H1 (cell line): Measurements from ENCODE around the gene SLC25A52. TPM values are rescaled to one million over a fixed set of nuclear protein-coding genes. Genes with fewer than 3 reads are reported as not detected.

Source experiments
- CTCF ChIA-PET: fragments of 300-600 bp; sonication (Branson Sonifier 250); formaldehyde crosslinking; loops from one replicate; lab custom pipeline; 2021; ENCODE audit not compliant: partially characterized antibody; lab: Charles Lee
- POLR2A ChIA-PET: fragments of 300-600 bp; sonication (Branson Sonifier 250); formaldehyde crosslinking; loops from one replicate; lab custom pipeline; 2021; ENCODE audit warnings: inconsistent platforms; ENCODE audit not compliant: partially characterized antibody; lab: Charles Lee
- DNase-seq, 2 experiments: peaks; one replicate each; pipeline versions ENCODE4 v3.0.0 to v3.0.0-alpha.2; 2010 to 2022; ENCODE audit warnings: low spot score in 2 of 2, low read depth in 1 of 2, mixed read lengths in 1 of 2
- FAIRE-seq: peaks from 2 replicates; lab custom pipeline; 2011; peaks lifted over from hg19 to GRCh38; lab: Jason Lieb, UNC
- H2AFZ ChIP-seq: 2 replicates; pipeline ENCODE4 v1.8.1; 2012; ENCODE audit warnings: low read length, inconsistent platforms
- H2AK5ac ChIP-seq: 2 replicates; pipeline ENCODE4 v1.6.1; 2013; ENCODE audit warnings: low read depth, low read length
- H2BK120ac ChIP-seq: replicated peaks from 2 replicates; pipeline ENCODE3; 2013; ENCODE audit warnings: low read depth, low read length, inconsistent platforms
- H2BK12ac ChIP-seq: 2 replicates; pipeline ENCODE4 v1.6.1; 2013; ENCODE audit warnings: low read depth, low read length
- H2BK15ac ChIP-seq: 2 replicates; pipeline ENCODE4 v1.6.1; 2013; ENCODE audit warnings: low read length
- H2BK20ac ChIP-seq: 2 replicates; pipeline ENCODE4 v1.6.1; 2013; ENCODE audit warnings: low read length
- H2BK5ac ChIP-seq: 2 replicates; pipeline ENCODE4 v1.6.1; 2013; ENCODE audit warnings: low read depth, low read length
- H3K14ac ChIP-seq: 2 replicates; pipeline ENCODE4 v1.6.1; 2013; ENCODE audit warnings: inconsistent platforms; ENCODE audit not compliant: insufficient read length
- H3K18ac ChIP-seq: 2 replicates; pipeline ENCODE4 v1.6.1; 2013; ENCODE audit warnings: low read length; ENCODE audit errors: extremely low read depth
- H3K23ac ChIP-seq: 2 replicates; pipeline ENCODE4 v1.6.1; 2013; ENCODE audit warnings: inconsistent platforms; ENCODE audit not compliant: insufficient read length
- H3K23me2 ChIP-seq: 2 replicates; pipeline ENCODE4 v1.6.1; 2013; ENCODE audit warnings: low read depth, low read length
- H3K27ac ChIP-seq: 2 replicates; pipeline ENCODE4 v1.6.1; 2011; ENCODE audit warnings: low read depth, low read length, inconsistent platforms
- H3K27me3 ChIP-seq, 4 experiments: replicated peaks in 1 of 4; 1 replicate in 1 of 4; 2 replicates in 3 of 4; pipeline versions ENCODE4 v1.6.1 to v1.8.1; 2011 to 2013; ENCODE audit warnings: low read length in 3 of 4, mild to moderate bottlenecking in 3 of 4, inconsistent platforms in 2 of 4, mixed read lengths in 2 of 4, moderate library complexity in 1 of 4; ENCODE audit not compliant: control insufficient read depth in 3 of 4, insufficient read depth in 3 of 4; ENCODE audit errors: extremely low read depth in 1 of 4
- H3K36me3 ChIP-seq, 4 experiments: 2 replicates each; pipeline versions ENCODE4 v1.6.1 to v1.8.1; 2011 to 2013; ENCODE audit warnings: mild to moderate bottlenecking in 4 of 4, low read length in 3 of 4, moderate library complexity in 2 of 4, control low read depth in 1 of 4, inconsistent platforms in 1 of 4; ENCODE audit not compliant: insufficient read depth in 4 of 4, control insufficient read depth in 2 of 4
- H3K4ac ChIP-seq: replicated peaks from 2 replicates; pipeline ENCODE3; 2013; ENCODE audit warnings: low read length, low read depth, mixed read lengths, inconsistent platforms; ENCODE audit not compliant: insufficient read length
- H3K4me1 ChIP-seq, 4 experiments: replicated peaks in 1 of 4; 1 replicate in 1 of 4; 2 replicates in 3 of 4; pipeline versions ENCODE4 v1.6.1 to v1.8.1; 2011 to 2013; ENCODE audit warnings: low read length in 3 of 4, inconsistent platforms in 2 of 4, mixed read lengths in 1 of 4; ENCODE audit not compliant: insufficient read depth in 4 of 4, control insufficient read depth in 3 of 4
- H3K4me2 ChIP-seq, 2 experiments: 2 replicates each; pipeline versions ENCODE4 v1.6.1 to v1.8.1; 2011 to 2013; ENCODE audit warnings: low read depth in 2 of 2, low read length in 2 of 2, control low read depth in 1 of 2, inconsistent platforms in 1 of 2, mild to moderate bottlenecking in 1 of 2; ENCODE audit not compliant: insufficient read depth in 1 of 2
- H3K4me3 ChIP-seq, 4 experiments: fragments of 200-600, 300-600 bp in 1 of 4; sonication (generic), shearing (Covaris generic), sonication (Bioruptor Twin) in 1 of 4; 2 replicates each; pipeline versions ENCODE4 v1.5.1 to v1.8.1; 2011 to 2016; ENCODE audit warnings: low read length in 4 of 4, low read depth in 3 of 4, control low read depth in 2 of 4, inconsistent platforms in 2 of 4, mild to moderate bottlenecking in 2 of 4, mixed read lengths in 1 of 4, moderate library complexity in 1 of 4; ENCODE audit not compliant: insufficient read depth in 2 of 4; ENCODE audit errors: extremely low read depth in 1 of 4
- H3K56ac ChIP-seq: replicated peaks from 2 replicates; pipeline ENCODE3; 2013; ENCODE audit warnings: low read depth, mild to moderate bottlenecking, mixed read lengths, low read length, inconsistent platforms; ENCODE audit not compliant: insufficient read length
- H3K79me1 ChIP-seq: 2 replicates; pipeline ENCODE4 v1.6.1; 2013; ENCODE audit warnings: low read depth, low read length, control low read depth
- H3K79me2 ChIP-seq, 2 experiments: 2 replicates each; pipeline versions ENCODE4 v1.6.1 to v1.8.1; 2012 to 2013; ENCODE audit warnings: low read length in 2 of 2, mild to moderate bottlenecking in 2 of 2, inconsistent platforms in 1 of 2; ENCODE audit not compliant: insufficient read depth in 2 of 2, control insufficient read depth in 1 of 2
- H3K9ac ChIP-seq, 4 experiments: replicated peaks in 1 of 4; 1 replicate in 1 of 4; 2 replicates in 3 of 4; pipeline versions ENCODE4 v1.6.1 to v1.8.1; 2011 to 2013; ENCODE audit warnings: low read depth in 3 of 4, low read length in 3 of 4, control low read depth in 2 of 4, mild to moderate bottlenecking in 2 of 4, moderate library complexity in 2 of 4, inconsistent platforms in 1 of 4; ENCODE audit errors: extremely low read depth in 1 of 4
- H3K9me3 ChIP-seq, 2 experiments: 2 replicates each; pipeline versions ENCODE4 v1.6.1 to v1.8.1; 2012 to 2013; ENCODE audit warnings: mild to moderate bottlenecking in 2 of 2, moderate library complexity in 2 of 2, control low read depth in 1 of 2, inconsistent platforms in 1 of 2, low read depth in 1 of 2, low read length in 1 of 2, mixed read lengths in 1 of 2; ENCODE audit not compliant: insufficient read depth in 2 of 2
- H4K20me1 ChIP-seq, 2 experiments: replicated peaks in 1 of 2; 2 replicates each; pipeline versions ENCODE3 to v1.8.1; 2011 to 2013; ENCODE audit warnings: inconsistent platforms in 2 of 2, low read length in 2 of 2, mild to moderate bottlenecking in 1 of 2; ENCODE audit not compliant: insufficient read depth in 2 of 2, control insufficient read depth in 1 of 2
- H4K5ac ChIP-seq: 2 replicates; pipeline ENCODE4 v1.6.1; 2013; ENCODE audit warnings: low read length, low read depth, mixed read lengths, inconsistent platforms; ENCODE audit not compliant: insufficient read length
- H4K8ac ChIP-seq: 2 replicates; pipeline ENCODE4 v1.8.0; 2013; ENCODE audit warnings: mild to moderate bottlenecking, moderate library complexity, low read length, inconsistent platforms; ENCODE audit not compliant: insufficient read depth; ENCODE audit errors: extremely low read depth
- H4K91ac ChIP-seq: replicated peaks from 2 replicates; pipeline ENCODE3; 2013; ENCODE audit warnings: low read length, mixed read lengths, inconsistent platforms; ENCODE audit not compliant: insufficient read length
- ASH2L ChIP-seq: fragments of 200-600, 300-600 bp; sonication (generic); IDR thresholded peaks from one replicate; pipeline ENCODE4 v1.7.1; 2017; ENCODE audit warnings: low read length
- BRCA1 ChIP-seq: IDR thresholded peaks from 2 replicates; pipeline ENCODE4 v1.6.1; 2012; ENCODE audit warnings: low read depth, low read length, improper control_type of control experiment
- CHD2 ChIP-seq: IDR thresholded peaks from 2 replicates; pipeline ENCODE4 v1.6.1; 2012; ENCODE audit warnings: low read length, improper control_type of control experiment
- FOSL1 ChIP-seq: IDR thresholded peaks from 2 replicates; pipeline ENCODE4 v1.6.1; 2011; ENCODE audit warnings: mild to moderate bottlenecking, low read depth, low read length, moderate library complexity; ENCODE audit not compliant: insufficient read depth
- JUND ChIP-seq: IDR thresholded peaks from 2 replicates; pipeline ENCODE4 v1.6.1; 2011; ENCODE audit warnings: mild to moderate bottlenecking, improper control_type of control experiment, low read length
- KDM4A ChIP-seq: IDR thresholded peaks from one replicate; pipeline ENCODE4 v1.7.1; 2012; ENCODE audit warnings: low read depth, mild to moderate bottlenecking, moderate library complexity, low read length, inconsistent platforms; ENCODE audit not compliant: severe bottlenecking
- PHF8 ChIP-seq: fragments of 200-600 bp; sonication (generic); conservative IDR thresholded peaks from 2 replicates; pipeline ENCODE4 v1.7.1; 2012; ENCODE audit warnings: low read depth, mild to moderate bottlenecking, inconsistent platforms, low read length, moderate library complexity
- RNF2 ChIP-seq: fragments of 200-900, 300-1000 bp; sonication (generic); IDR thresholded peaks from 2 replicates; pipeline ENCODE4 v1.7.1; 2016; ENCODE audit warnings: borderline replicate concordance, low read depth, mild to moderate bottlenecking, antibody characterized with exemption, low read length; ENCODE audit not compliant: poor library complexity, severe bottlenecking; ENCODE audit errors: missing control alignments
- SUZ12 ChIP-seq: fragments of 200-600 bp; sonication (generic); IDR thresholded peaks from 2 replicates; pipeline ENCODE4 v1.6.1; 2012; ENCODE audit warnings: mild to moderate bottlenecking, inconsistent platforms, low read length, moderate library complexity, mixed read lengths
- WGBS, 2 experiments: shearing (Covaris generic) in 1 of 2; methylation state at CpG; one replicate each; pipeline versions ENCODE4 v1.1.6 to v1.1.7; 2013 to 2015; ENCODE audit warnings: low lambda C conversion rate in 2 of 2, mixed read lengths in 2 of 2, inconsistent platforms in 1 of 2, low coverage in 1 of 2, missing lambda C conversion rate in 1 of 2; ENCODE audit not compliant: insufficient replicate concordance in 2 of 2, insufficient coverage in 1 of 2, insufficient read length in 1 of 2; ENCODE audit errors: extremely low coverage in 1 of 2, missing lambda C conversion rate in 1 of 2; 5-methylcytosine and 5-hydroxymethylcytosine counted together
- polyA plus RNA-seq, 7 experiments: library from polyadenylated mRNA; depleted of rRNA in 3 of 7; stranded (reverse) in 5 of 7; unstranded in 2 of 7; fragments of >200 nt in 5 of 7; fragments of 200-250 nt in 2 of 7; gene quantifications; 1 replicate in 5 of 7; 2 replicates in 1 of 7; 4 replicates in 1 of 7; pipeline versions ENCODE4 v1.2.1 to v1.2.3, GENCODE V29; 2011 to 2013; ENCODE audit warnings: missing spikeins in 2 of 7, mixed read lengths in 2 of 7
- total RNA-seq: library from RNA; stranded (reverse); fragmentation: NEBNext Ultra II Directional; extraction: Animal tissue kit (Norgen Biotek cat#: 25700); gene quantifications from 2 replicates; pipeline ENCODE4 v1.2.1, GENCODE V29; 2021
- TF ChIP-seq, protein P1 (sequence below): IDR thresholded peaks from 2 replicates; pipeline ENCODE4 v1.6.1; 2011; ENCODE audit warnings: low read length, improper control_type of control experiment

The SLC25A52 gene
- total and polyA plus RNA-seq, 2 of the 8 experiments (the other 6 are each of a cell fraction or from before 2014, with no cell fraction given), result not detected

DNA sequence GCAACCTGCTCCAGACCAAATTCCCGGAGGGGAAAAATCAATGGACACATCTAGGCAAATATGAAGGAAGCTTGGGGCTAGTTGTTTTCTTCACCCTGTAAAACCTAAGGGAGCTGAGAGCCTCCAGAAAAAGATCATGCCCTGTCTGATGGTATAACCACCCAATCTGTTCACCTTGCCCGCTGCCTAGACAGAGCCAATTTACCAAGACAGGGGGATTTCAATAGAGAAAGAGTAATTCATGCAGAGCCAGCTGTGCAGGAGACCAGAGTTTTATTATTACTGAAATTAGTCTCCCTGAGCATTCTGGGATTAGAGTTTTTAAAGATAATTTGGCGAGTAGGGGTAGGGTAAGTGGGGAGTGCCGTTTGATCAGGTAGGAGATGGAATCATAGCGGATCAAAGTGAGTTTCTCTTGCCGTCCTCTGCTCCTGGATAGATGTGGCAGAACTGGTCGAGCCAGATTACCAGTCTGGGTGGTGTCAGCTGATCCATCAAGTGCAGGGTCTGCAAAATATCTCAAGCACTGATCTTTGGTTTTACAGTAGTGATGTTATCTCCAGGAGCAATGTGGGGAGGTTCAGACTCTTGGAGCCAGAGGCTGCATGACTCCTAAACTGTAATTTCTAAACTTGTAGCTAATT, 41.2 kb downstream of the SLC25A52 start:
- Histone ChIP-seq H3K4ac (no peak overlapping the region), H4K8ac (no peak overlapping the region), H2BK5ac (no peak overlapping the region), H3K18ac (no peak overlapping the region), H3K9me3 (no peaks in the 10 kb centered on the region), H2BK120ac (no peak overlapping the region), H3K79me2 (no peaks in the 10 kb centered on the region), H3K36me3 (no peaks in the 10 kb centered on the region), H2BK15ac (no peak overlapping the region), H3K9ac (no peak overlapping the region), H3K14ac (no peak overlapping the region), H4K5ac (no peak overlapping the region), H3K27me3 (no peaks in the 10 kb centered on the region), H2AFZ (no peak overlapping the region), H4K20me1 (no peaks in the 10 kb centered on the region), H3K56ac (no peak overlapping the region), H2BK12ac (no peak overlapping the region), H2AK5ac (no peak overlapping the region), H3K4me2 (no peak overlapping the region), H3K4me1 (no peaks in the 10 kb centered on the region), H4K91ac (no peak overlapping the region), H3K4me3 (no peak overlapping the region), H3K27ac (no peak overlapping the region), H3K23ac (no peak overlapping the region), H3K79me1 (no peaks in the 10 kb centered on the region), H3K23me2 (no peaks in the 10 kb centered on the region), H2BK20ac (no peak overlapping the region)
- DNase-seq, result no peak
- TF ChIP-seq BRCA1, result no peak
- no peak for TF ChIP-seq SUZ12
- no peak for TF ChIP-seq RNF2
- no peak for TF ChIP-seq FOSL1
- no peak for TF ChIP-seq KDM4A
- TF ChIP-seq JUND, result no peak
- no peak for TF ChIP-seq CHD2
- TF ChIP-seq, protein P1, sequence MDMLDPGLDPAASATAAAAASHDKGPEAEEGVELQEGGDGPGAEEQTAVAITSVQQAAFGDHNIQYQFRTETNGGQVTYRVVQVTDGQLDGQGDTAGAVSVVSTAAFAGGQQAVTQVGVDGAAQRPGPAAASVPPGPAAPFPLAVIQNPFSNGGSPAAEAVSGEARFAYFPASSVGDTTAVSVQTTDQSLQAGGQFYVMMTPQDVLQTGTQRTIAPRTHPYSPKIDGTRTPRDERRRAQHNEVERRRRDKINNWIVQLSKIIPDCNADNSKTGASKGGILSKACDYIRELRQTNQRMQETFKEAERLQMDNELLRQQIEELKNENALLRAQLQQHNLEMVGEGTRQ, result no peak
- TF ChIP-seq PHF8, result no peak
- TF ChIP-seq ASH2L, result no peak
- WGBS, 2 experiments, result 86 to 100% methylated on average over 2 to 7 of the region's 7 CpGs
- POLR2A ChIA-PET, result interaction anchor here (0.9 to 1.5 kb wide), 3 partner anchors 33 to 42 kb away, joined by 4 to 5 read pairs (median 4); partner anchors contain the start of gene B4GALT6
- CTCF ChIA-PET, result interaction anchor here (0.6 to 7.7 kb wide), 13 partner anchors 8 to 522 kb away, joined by 3 to 88 read pairs (median 5); no protein-coding TSS in a partner anchor
- no peak for FAIRE-seq
